Inflammatory macrophage (primary cell): ENCODE results near the gene MAGED1.

Experiments used
- DNase-seq, 2 donors: peaks; one replicate each; pipeline ENCODE4 v3.0.0-alpha.2; 2020 to 2022
- total RNA-seq, 18 experiments: gene quantifications; one replicate each; lab custom pipeline; 2026; ENCODE audit warnings: mixed read lengths in 6 of 18, inconsistent platforms in 2 of 18; lab: John Stamatoyannopoulos, UW

The MAGED1 gene, protein sequence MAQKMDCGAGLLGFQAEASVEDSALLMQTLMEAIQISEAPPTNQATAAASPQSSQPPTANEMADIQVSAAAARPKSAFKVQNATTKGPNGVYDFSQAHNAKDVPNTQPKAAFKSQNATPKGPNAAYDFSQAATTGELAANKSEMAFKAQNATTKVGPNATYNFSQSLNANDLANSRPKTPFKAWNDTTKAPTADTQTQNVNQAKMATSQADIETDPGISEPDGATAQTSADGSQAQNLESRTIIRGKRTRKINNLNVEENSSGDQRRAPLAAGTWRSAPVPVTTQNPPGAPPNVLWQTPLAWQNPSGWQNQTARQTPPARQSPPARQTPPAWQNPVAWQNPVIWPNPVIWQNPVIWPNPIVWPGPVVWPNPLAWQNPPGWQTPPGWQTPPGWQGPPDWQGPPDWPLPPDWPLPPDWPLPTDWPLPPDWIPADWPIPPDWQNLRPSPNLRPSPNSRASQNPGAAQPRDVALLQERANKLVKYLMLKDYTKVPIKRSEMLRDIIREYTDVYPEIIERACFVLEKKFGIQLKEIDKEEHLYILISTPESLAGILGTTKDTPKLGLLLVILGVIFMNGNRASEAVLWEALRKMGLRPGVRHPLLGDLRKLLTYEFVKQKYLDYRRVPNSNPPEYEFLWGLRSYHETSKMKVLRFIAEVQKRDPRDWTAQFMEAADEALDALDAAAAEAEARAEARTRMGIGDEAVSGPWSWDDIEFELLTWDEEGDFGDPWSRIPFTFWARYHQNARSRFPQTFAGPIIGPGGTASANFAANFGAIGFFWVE
- 15.8 to 37.8 (median 27.9) reads per million in 18 experiments for total RNA-seq

DNA sequence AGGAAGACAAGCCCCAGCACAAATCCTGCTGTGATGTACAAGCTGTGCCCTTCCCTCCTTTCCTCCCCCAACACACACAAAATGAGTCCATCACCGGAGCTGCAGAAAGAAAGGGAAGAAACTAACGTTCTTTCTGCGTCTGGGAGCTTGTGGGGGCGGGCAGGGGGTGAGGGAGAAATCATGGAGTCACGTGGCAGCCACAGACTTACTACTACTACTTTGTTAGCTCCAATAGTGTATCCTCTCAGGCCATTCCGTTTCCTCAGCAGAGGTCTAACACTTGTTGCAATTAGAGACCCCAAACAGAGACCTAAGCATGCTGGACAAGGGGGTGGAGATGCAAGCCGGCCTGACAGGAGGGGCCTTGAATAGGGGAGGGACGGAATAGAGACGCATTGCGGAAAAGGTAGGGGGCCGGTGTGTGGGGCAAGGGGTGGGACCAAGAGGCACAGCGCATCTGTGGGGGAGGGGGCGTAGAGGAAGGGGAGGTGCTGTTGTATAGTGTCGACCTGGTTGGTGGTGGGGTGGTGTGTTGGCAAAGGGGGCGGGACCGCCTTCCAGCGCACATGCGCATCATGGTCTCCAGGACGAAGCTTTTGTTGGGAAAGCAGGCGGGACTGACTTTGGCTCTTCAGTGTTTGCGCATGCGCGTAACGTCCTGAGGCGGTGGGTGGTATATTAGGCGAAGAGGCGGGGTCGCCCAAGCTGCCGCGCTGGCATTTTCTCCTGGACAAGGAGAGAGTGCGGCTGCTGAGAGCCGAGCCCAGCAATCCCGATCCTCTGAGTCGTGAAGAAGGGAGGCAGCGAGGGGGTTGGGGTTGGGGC is at the start of gene MAGED1:
Gene MAGED1 (plus strand): TSS at position 703 of the 825 bp plus-strand sequence. CDS start 682 bp downstream, outside the sequence.
- DNase-seq: peak; percentile 66 to 80

DNA sequence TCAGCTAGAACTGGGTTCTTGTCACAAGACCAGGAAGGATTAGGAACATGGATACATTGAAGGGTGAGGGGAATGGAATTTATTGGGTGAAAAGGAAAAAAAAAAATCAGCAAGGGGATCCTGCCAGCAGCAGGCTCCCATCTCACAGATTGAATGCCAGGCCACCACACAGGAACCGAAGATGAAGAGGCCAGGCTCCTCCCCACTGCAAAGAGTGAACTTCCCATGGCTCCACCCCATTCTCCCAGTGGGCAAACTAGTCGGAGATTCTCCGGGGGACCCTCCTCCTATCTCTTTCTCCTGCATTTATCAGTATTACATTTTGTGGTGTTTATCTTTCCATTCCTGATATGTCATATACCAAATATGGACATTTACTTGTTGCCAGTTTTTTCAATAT is 46.0 kb upstream of the MAGED1 start:
- no peak for DNase-seq

- DNase-seq: no peak
Observed at GRCh38 chrX:51851507-51852085, 41.8 kb upstream of the MAGED1 start.

DNA sequence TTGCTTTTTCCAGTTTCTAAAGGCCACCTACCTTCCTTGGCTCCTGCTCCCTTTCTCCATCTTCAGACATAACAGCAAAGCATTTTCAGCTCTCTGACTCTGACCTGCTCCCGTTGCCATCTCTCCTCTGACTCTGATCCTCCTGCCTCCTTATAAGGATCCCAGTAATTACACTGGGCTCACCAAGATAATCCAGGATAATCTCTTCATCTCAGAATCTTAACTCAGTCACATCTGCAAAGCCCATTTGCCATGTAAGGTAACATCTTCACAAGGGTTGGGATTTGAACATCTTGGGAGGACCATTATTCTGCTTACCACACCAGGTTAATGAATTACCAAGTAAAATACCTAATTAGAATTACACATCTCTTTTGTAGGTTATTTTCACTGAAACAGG is 41.3 kb upstream of the MAGED1 start:
- no peak for DNase-seq

- DNase-seq: no peak
Observed at GRCh38 chrX:51852621-51853020, 40.8 kb upstream of the MAGED1 start.

DNA sequence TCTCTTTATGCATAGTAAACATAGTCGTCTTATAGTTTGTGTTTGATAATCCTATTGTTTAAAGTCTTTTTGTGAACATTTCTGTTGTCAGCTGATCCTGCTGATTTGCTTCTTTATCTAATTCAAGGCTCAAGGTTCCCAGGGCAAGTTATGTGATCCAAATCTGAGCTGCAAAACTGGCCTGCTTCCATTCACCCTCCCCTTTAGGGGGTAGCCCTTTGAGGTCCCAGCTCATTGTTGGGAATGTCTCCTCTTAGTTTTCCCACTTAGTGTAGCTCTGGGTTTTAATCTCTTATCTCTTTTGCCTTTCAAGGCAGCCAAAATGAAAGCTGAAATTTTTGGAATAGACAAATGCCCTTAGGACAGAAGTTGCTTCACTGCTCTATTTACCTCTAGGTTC is 40.2 kb upstream of the MAGED1 start:
- no peak for DNase-seq

GRCh38 chrX:51855698-51856097 is 37.7 kb upstream of the MAGED1 start:
- no peak for DNase-seq

DNA sequence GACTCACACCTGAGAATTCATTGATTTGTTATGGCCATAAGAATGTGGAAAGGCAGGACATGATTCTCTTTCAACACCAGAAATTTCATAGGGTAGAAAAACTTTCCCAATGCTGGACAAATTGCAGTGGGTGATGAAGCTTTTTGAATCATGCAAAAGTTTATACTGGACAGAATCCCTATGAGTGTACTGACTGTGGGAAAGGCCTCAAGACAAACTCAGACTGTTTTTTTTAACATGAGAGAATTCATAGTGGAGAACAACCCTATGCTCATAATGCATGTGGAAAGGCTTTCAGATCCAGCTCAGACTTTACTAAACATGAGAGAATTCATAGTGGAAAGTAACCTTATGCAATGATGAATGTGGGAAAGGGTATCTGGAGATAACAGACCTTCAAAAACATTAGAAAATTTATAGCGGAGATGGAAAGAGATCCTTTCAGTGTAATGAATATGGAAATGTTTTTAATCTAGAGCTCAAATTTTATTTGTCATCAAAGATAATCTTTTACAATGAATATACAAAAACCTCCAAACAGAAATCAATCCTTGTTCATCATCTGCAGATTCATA is 36.2 kb upstream of the MAGED1 start:
- no peak for DNase-seq

- DNase-seq: peak in 1 of 2 donors; percentile 12
Observed at GRCh38 chrX:51860679-51861078, 32.7 kb upstream of the MAGED1 start.

DNA sequence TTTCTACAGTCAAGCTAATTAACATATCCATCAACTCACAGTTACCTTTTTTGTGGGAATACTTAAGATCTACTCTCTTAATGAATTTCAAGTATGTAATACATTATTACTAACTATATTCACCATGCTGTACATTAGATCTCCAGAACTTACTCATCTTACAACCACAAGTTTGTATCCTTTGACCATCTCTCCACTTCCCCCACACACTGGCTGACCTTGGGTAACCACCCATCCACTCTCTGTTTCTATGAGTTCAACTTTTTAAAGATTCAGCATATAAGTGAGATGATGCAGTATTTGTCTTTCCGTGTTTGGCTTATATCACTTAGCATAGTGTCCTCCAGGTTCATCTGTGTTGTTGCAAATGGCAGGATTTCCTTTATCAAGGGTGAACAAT is 30.5 kb upstream of the MAGED1 start:
- DNase-seq: no peak

DNA sequence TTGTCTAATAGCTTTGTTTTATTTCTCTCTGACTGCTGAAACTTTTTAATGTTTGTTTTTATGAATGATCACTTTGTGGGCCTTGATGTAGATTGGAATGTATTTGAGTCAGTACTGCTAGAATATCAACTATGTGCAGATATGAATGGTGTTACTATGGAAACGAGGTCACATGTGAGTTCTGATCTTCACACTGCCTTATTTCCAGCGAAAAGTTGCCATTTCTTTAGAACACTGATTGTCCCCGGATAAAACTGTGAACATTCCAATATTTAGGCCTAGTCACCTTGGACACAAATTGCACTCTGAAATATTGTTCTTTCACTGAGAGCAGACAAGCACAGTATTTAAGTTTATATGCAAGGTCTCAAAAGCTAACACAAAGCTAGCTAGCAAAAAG is 27.2 kb upstream of the MAGED1 start:
- no peak for DNase-seq

DNA sequence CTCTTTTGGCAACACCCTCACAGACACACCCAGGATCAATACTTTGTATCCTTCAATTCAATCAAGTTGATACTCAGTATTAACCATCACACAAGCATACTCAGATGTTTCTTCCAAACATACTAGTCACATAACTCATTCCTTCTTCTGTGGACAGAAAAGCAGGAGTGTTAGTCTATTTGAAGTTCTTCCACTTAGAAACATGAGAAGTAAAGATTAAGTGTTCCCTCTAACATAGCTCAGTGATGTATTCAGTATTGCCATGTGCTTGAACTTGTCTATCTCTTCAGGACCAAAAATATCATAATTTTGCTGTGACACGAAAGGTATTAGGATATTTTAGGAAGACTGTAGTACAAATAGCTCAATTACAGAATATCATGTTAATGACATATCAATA is 25.8 kb upstream of the MAGED1 start:
- no peak for DNase-seq

GRCh38 chrX:51870354-51870753 is 23.1 kb upstream of the MAGED1 start:
- no peak for DNase-seq

DNA sequence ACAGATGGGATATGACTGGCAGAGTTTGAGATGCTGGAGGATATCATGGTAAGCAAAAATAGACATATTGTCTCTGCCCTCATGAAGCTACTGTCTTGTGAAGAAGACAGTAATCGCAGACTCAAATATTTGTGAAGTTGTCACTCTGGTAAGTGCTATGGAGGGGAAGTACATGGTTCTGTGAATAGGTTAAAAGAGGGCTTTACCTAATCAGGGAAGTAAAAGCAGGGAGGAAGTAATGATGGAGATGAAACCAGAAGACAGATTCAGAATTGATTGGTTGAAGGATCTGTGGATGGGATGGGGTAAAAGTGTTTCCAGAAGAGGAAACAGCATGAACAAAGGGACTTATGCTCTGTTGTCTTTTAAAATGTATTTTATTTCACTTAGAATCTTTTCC is 19.3 kb upstream of the MAGED1 start:
- DNase-seq: no peak

GRCh38 chrX:51876441-51876840 is 17.0 kb upstream of the MAGED1 start:
- DNase-seq: no peak

GRCh38 chrX:51878056-51878455 is 15.4 kb upstream of the MAGED1 start:
- DNase-seq: no peak

DNA sequence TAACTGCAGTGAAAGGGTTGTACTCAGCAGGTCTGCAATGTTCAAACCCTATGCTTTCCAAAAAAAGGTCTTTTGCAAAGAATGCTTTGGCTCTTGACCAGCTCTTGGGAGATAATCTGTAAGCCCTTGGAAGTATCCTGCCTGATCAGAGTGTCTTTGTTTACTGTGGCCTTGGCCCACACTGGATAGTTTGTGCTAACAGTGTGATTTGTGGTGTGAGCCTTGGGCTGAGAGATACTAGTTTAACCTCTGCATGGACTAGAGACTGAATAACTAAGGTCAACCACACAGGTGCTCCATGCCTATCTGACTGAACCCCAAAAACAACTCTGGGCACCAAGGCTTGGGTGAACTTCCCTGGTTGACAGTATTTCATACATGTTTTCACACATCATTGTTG is 3.6 kb upstream of the MAGED1 start:
- DNase-seq: no peak

DNA sequence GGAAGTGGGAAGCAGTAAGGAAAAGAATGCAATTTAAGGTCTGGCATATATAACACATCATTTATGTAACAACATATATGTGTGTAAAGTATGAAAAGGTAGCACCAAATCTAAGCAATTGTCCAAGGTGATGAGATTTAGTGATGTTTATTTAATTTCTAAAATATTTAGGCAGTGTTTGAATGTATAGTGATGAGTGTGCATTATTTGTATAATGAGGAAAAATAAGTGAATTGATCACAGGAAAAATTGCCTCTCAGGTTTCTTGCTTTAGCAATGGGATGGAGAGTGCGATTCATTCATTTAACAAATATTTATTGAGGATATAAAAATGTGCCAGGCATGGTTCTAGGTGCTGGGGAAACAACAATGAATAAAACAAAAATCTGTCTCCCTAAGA is 2.2 kb upstream of the MAGED1 start:
- no peak for DNase-seq

DNA sequence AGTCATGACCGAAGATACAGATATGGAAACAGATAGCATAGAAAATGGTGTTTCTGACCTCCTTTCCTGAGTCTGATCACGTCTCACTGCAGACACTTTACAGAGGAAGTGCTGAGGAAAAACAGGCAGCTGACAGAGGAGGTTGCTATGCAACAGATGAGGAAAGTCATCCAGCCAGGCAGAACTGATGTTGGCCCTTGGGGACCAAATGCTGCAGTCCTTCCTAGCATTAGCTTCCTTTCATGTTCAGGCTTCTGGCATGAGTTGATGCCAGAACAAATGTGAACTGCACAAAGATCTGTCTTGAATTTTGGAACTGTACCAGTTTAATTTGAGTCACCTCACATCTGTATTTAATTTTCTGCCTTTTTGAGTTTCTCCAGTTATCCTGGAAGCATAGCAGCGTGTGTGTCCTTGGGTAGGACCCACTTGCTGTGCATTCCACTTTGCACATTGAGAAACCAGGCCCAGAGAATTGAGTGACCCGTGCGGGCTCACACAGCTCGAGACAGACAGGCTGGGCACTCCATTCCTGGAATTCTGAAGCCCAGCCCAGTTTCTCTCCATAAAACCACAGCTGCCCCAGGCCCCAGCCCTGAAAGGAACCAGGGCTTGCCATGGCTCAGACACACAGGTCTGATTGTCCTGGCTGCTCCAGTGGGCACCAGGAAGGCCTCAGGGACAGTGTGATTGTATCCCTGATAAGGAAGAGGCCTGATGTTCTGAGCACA is 1.4 kb upstream of the MAGED1 start:
- DNase-seq: peak; percentile 5 to 7

DNA sequence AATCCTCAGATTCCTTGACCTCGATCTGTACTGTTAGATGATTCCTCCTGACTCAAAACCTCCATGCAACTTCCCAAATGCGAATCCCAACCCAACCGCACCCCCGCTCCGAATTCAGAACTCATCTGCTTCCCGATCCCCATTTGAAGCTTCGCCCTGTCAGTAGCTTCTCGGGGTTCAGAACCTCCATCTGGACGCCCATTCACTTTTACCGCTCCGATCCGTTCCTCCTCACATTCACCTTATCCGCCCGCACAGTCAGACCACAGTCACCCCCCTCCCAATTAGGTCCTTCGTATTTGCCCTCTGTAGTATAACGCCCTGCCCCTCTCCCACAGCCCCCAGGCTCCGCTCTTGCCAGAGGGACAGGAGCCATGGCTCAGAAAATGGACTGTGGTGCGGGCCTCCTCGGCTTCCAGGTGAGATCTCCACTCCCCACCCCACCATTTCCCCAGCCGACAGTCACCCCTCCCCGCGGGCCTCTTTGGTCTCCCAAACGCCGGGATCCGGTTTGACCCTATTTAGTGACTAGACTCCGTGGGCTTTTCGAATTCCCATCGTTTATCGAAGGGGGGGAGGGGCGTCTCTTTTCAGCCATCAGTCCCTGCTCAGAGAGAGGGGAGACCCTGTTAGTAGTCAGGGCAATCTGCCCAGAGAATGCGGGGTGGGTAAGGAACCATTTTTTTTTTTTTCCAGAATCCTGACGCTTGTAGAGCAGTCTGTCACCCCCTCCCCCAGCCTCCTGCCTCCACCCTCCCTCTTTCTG is 691 bp downstream of the MAGED1 start:
- no peak for DNase-seq
